Large intestine (tissue), 1 donor: ENCODE measurements around the gene COX6A1. TPM values are rescaled to one million over a fixed set of nuclear protein-coding genes. Genes with fewer than 3 reads are reported as not detected.

Experiments used
- polyA plus RNA-seq: library from polyadenylated mRNA; unstranded; fragments of 120-200 nt; gene quantifications from one replicate; pipeline ENCODE4 v1.2.1, GENCODE V29; 2013

Gene COX6A1
- polyA plus RNA-seq, 1 donor, result 402 TPM

Other genes with a start within 250 kb of the COX6A1 start
- 51.0 TPM for gene GCN1, start 243.4 kb upstream of the COX6A1 start, polyA plus RNA-seq
- 3,198 TPM for gene RPLP0, start 237.0 kb upstream of the COX6A1 start, polyA plus RNA-seq
- gene PXN, start 172.4 kb upstream of the COX6A1 start, polyA plus RNA-seq, result 118 TPM
- gene RNU4-2, start 146.2 kb upstream of the COX6A1 start, polyA plus RNA-seq, result not detected
- gene RNU4-1, start 144.9 kb upstream of the COX6A1 start, polyA plus RNA-seq, result not detected
- gene SIRT4, start 135.8 kb upstream of the COX6A1 start, polyA plus RNA-seq, result 3.2 TPM
- 0.79 TPM for gene PLA2G1B, start 110.3 kb upstream of the COX6A1 start, polyA plus RNA-seq
- gene MSI1, start 68.9 kb upstream of the COX6A1 start, polyA plus RNA-seq, result 8.2 TPM
- gene TRIAP1, start 8.3 kb downstream of the COX6A1 start, polyA plus RNA-seq, result 32.7 TPM
- gene GATC, start 8.3 kb downstream of the COX6A1 start, polyA plus RNA-seq, result 34.8 TPM
- gene SRSF9, start 31.6 kb downstream of the COX6A1 start, polyA plus RNA-seq, result 138 TPM
- 377 TPM for gene DYNLL1, start 58.0 kb downstream of the COX6A1 start, polyA plus RNA-seq
- gene COQ5, start 91.0 kb downstream of the COX6A1 start, polyA plus RNA-seq, result 47.8 TPM
- gene RNF10, start 96.2 kb downstream of the COX6A1 start, polyA plus RNA-seq, result 91.8 TPM
- 57.1 TPM for gene POP5, start 143.3 kb downstream of the COX6A1 start, polyA plus RNA-seq
- gene CABP1, start 202.5 kb downstream of the COX6A1 start, polyA plus RNA-seq, result 0.70 TPM
- gene MLEC, start 249.0 kb downstream of the COX6A1 start, polyA plus RNA-seq, result 173 TPM